Heart right ventricle (tissue), 16 donors: Measurements from ENCODE around the gene SLC25A13. TPM values are rescaled to one million over a fixed set of nuclear protein-coding genes. Genes with fewer than 3 reads are reported as not detected.

Experiments used
- ATAC-seq, 8 donors: fragments of 200-7000 bp; cut with Tn5 transposase; one replicate each; pipeline ENCODE4 v1.9.1; 2020; ENCODE audit warnings: mild to moderate bottlenecking in 8 of 8, moderate library complexity in 8 of 8, moderate number of reproducible peaks in 1 of 8
- DNase-seq, 2 donors: peaks; one replicate each; pipeline ENCODE4 v3.0.0-alpha.2; 2020
- H3K27ac ChIP-seq, 10 donors: fragments of 200-600 bp; sonication (generic) in 2 of 10; one replicate each; pipeline versions ENCODE4 v1.5.0 to v1.8.0; 2020 to 2022; ENCODE audit warnings: mild to moderate bottlenecking in 3 of 10
- H3K27me3 ChIP-seq, 7 donors: fragments of 200-600 bp; one replicate each; pipeline ENCODE4 v1.8.0; 2021 to 2022; ENCODE audit warnings: mild to moderate bottlenecking in 2 of 7
- H3K36me3 ChIP-seq, 9 donors: fragments of 200-600 bp; sonication (generic) in 1 of 9; one replicate each; pipeline versions ENCODE4 v1.5.0 to v1.8.0; 2020 to 2022; ENCODE audit warnings: mild to moderate bottlenecking in 2 of 9
- H3K4me1 ChIP-seq, 9 donors: fragments of 200-600 bp; sonication (generic) in 1 of 9; one replicate each; pipeline versions ENCODE4 v1.5.0 to v1.8.0; 2020 to 2022; ENCODE audit warnings: mild to moderate bottlenecking in 4 of 9
- H3K4me3 ChIP-seq, 10 donors: fragments of 200-600 bp; sonication (generic) in 2 of 10; one replicate each; pipeline versions ENCODE4 v1.5.0 to v1.8.0; 2020 to 2022; ENCODE audit warnings: mild to moderate bottlenecking in 7 of 10, moderate library complexity in 2 of 10
- H3K9me3 ChIP-seq, 11 donors: fragments of 200-600 bp in 10 of 11; sonication (generic) in 2 of 11; one replicate each; pipeline versions ENCODE4 v1.5.0 to v1.8.0; 2013 to 2022; ENCODE audit warnings: mild to moderate bottlenecking in 2 of 11, control low read depth in 1 of 11, moderate library complexity in 1 of 11
- WGBS, 2 donors: extraction: QIAGEN DNeasy Blood & Tissue Kit; methylation state at CpG; one replicate each; pipeline ENCODE4 v1.1.7; 2013; ENCODE audit warnings: inconsistent platforms in 1 of 2; 5-methylcytosine and 5-hydroxymethylcytosine counted together
- intact Hi-C, 10 donors: fragments of 100-400 bp; cut with DNase I; formaldehyde crosslinking; loops; one replicate each; pipeline versions ENCODE4 v1.11.1 to v1.14.2; 2022
- polyA plus RNA-seq, 2 donors: library from polyadenylated mRNA; stranded (reverse); fragments of 200-250 nt; gene quantifications; one replicate each; pipeline ENCODE4 v1.2.3, GENCODE V29; 2013
- total RNA-seq, 10 donors: library from RNA; stranded (reverse); fragmentation: NEBNext Ultra II Directional in 3 of 10; extraction: Animal tissue kit (Norgen Biotek cat#: 25700) in 3 of 10; gene quantifications; one replicate each; pipeline versions ENCODE4 v1.2.1 to v1.2.4, GENCODE V29; 2021 to 2023
- TF ChIP-seq, protein P1 (sequence below), 9 donors: fragments of 200-600 bp; sonication (generic) in 2 of 9; IDR thresholded peaks; one replicate each; pipeline versions ENCODE4 v1.5.0 to v1.8.0; 2021 to 2022; ENCODE audit warnings: antibody characterized with exemption in 9 of 9, mild to moderate bottlenecking in 5 of 9, moderate library complexity in 1 of 9
- donor health status: Arrhythmogenic right ventricular cardiomyopathy.
- donor health status: ischemic (EF 13 %, LVEDD 7.1; RV severe dilation, severe dysfunction).
- donor health status: healthy with polysubstance abuse.
- donor health status: DM: no; HTN: yes; CAD: no.
- donor health status: DM: no; HTN: no; CAD: no.
- donor health status: ischemic (EF 25% LVEDD 6.9; RV normal size, moderate dysfunction).
- donor health status: ischemic (EF 25% LVEDD 5.7; RV mildly dilated, moderate dysfunction).
- donor health status: healthy.
- donor health status: DM: yes; HTN: yes; CAD: no.
- donor health status: Ischemic cardiomyopathy.
- donor health status: ischemic (EF 35%, LVEDD 5.7; RV mildly dilated, moderate dysfunction).
- donor health status: nonischemic (EF 11% LVEDD 7.7; RV severe dilation, severe dysfunction).
- donor health status: DM: yes; HTN: yes; CAD: no.
- donor health status: PGD.
- donor health status: ischemic (EF 29% LVEDD 5.4; RV normal size, mild dysfunction).
- donor health status: nonischemic (EF 23%, LVEDD 6.1; RV moderate dilation, normal function).

Gene SLC25A13
- total and polyA plus RNA-seq, 12 donors, result 5.2 to 15.3 (median 8.7) TPM

DNA sequence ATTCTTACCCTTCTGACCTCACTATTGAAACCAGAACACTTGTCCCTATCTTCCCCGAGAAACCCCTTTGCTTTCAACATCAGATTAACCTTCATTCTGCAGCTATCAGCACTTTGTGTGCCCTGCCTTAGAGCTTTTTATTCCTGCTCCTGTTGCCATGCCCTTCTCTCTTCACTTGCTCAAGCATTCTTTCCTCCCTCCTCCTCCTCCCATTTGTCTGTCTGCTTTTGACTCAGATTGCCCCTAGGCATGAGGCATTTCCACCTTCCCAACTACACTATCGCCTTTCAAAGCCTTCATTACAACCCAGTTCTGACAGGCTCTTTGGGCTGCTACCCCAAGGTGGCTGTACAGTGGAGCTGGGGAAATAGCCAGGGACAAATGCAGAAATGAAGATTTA, 143.3 kb downstream of the SLC25A13 start:
- ATAC-seq, result no peak

DNA sequence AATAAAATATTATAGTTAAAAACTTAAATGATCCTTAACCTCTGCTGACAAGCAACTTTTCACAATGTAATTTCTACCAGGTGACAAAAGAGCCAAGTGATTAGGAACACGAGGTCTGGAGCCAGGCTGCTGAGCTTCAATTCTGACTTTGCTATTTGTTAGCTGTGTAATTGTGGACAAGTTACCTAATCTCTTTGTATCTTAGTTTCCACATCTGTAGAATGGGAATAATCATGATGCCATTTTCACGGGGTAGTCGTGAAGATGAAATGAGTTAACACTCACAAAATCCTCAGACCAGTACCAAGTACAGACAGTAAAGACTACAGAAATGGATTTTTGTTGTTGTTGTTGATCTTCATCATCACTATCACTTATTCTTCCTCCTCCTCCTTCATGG, 144.5 kb downstream of the SLC25A13 start:
- H3K4me3 ChIP-seq, result no peak overlapping the region
- no peaks in the 10 kb centered on the region for H3K4me1 ChIP-seq
- no peak for DNase-seq
- H3K27ac ChIP-seq, result no peak overlapping the region
- intact Hi-C loops, result no loop called here
- TF ChIP-seq, protein P1, sequence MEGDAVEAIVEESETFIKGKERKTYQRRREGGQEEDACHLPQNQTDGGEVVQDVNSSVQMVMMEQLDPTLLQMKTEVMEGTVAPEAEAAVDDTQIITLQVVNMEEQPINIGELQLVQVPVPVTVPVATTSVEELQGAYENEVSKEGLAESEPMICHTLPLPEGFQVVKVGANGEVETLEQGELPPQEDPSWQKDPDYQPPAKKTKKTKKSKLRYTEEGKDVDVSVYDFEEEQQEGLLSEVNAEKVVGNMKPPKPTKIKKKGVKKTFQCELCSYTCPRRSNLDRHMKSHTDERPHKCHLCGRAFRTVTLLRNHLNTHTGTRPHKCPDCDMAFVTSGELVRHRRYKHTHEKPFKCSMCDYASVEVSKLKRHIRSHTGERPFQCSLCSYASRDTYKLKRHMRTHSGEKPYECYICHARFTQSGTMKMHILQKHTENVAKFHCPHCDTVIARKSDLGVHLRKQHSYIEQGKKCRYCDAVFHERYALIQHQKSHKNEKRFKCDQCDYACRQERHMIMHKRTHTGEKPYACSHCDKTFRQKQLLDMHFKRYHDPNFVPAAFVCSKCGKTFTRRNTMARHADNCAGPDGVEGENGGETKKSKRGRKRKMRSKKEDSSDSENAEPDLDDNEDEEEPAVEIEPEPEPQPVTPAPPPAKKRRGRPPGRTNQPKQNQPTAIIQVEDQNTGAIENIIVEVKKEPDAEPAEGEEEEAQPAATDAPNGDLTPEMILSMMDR (IDR thresholded peaks at IDR 0.05), result no peak
- no peak for ATAC-seq
- no peaks in the 10 kb centered on the region for H3K27me3 ChIP-seq
- H3K9me3 ChIP-seq, result no peaks in the 10 kb centered on the region
- 89 to 91% methylated on average over 3 of the region's 3 CpGs for WGBS, 2 donors
- peaks cover 0 to 96% (median 9%) of the 10 kb centered on the region in 9 donors for H3K36me3 ChIP-seq

More for the DNA sequence above, 143.3 kb downstream of the SLC25A13 start:
- Histone ChIP-seq H3K9me3 (no peaks in the 10 kb centered on the region), H3K4me3 (no peak overlapping the region), H3K27ac (no peak overlapping the region), H3K4me1 (no peaks in the 10 kb centered on the region), H3K27me3 (no peaks in the 10 kb centered on the region), H3K36me3 (peaks cover 0 to 97% (median 19%) of the 10 kb centered on the region in 9 donors)
- no peak for DNase-seq
- WGBS, 2 donors, result 73 to 85% methylated on average over 2 of the region's 2 CpGs
- intact Hi-C loops, result no loop called here
- TF ChIP-seq, protein P1 (IDR thresholded peaks at IDR 0.05), result no peak

DNA sequence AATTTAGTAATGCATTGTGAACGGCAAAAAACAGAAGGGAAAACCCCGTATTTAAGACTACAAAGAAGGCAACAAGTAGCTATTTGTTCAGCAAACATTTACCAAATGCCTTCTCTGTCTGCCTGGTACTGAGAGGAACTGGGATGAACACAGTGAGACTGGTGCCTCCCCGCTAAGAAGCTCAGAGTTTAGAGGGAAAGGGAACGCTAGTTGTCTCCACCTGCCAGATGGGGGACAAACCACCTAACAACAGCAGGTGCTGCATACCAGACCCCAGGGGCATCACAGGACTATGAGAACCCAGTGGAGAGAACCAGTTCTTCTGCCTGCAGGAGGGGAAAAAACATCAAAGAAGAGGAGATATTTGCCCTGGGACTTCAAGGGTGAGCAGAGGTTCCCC, 147.1 kb downstream of the SLC25A13 start:
- peaks cover 0 to 94% (median 9%) of the 10 kb centered on the region in 9 donors for H3K36me3 ChIP-seq

DNA sequence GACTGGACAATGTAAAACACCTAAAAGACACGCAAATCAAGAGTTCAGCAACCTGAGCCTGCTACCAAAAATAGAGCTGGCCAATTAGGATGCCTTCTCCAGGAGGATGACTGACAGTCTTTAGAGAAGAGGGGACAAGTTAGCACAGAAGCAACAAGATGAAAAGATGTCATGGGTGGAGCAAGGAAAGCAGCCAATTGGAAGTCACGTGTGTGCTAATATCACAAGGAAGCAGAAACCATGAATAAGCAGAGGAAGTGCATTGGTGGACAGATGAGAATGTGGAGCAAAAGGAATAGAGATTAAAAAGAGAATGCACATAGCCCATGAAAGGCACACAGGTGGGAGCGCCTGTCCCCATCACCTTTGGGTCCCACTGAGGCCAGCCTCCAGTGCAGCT, 148.1 kb downstream of the SLC25A13 start:
- no peaks in the 10 kb centered on the region for H3K27me3 ChIP-seq
- intact Hi-C loops, result no loop called here
- no peak for ATAC-seq
- H3K27ac ChIP-seq, result no peak overlapping the region
- DNase-seq, result no peak
- no peaks in the 10 kb centered on the region for H3K4me1 ChIP-seq
- H3K9me3 ChIP-seq, result no peaks in the 10 kb centered on the region
- no peak overlapping the region for H3K4me3 ChIP-seq
- TF ChIP-seq, protein P1 (IDR thresholded peaks at IDR 0.05), result no peak
- peaks cover 0 to 94% (median 10%) of the 10 kb centered on the region in 9 donors for H3K36me3 ChIP-seq
- 91 to 97% methylated on average over 3 of the region's 3 CpGs for WGBS, 2 donors

More for the DNA sequence above, 147.1 kb downstream of the SLC25A13 start:
- Histone ChIP-seq H3K27me3 (no peaks in the 10 kb centered on the region), H3K4me3 (no peak overlapping the region), H3K9me3 (no peaks in the 10 kb centered on the region), H3K4me1 (no peaks in the 10 kb centered on the region), H3K27ac (no peak overlapping the region)
- WGBS, 2 donors, result 91 to 92% methylated on average over 4 of the region's 4 CpGs
- DNase-seq, result no peak
- intact Hi-C loops, result no loop called here
- no peak for ATAC-seq
- TF ChIP-seq, protein P1 (IDR thresholded peaks at IDR 0.05), result no peak
